ENCODE measurements around the gene SYT2. TPM values are rescaled to one million over a fixed set of nuclear protein-coding genes. Genes with fewer than 3 reads are reported as not detected.
A peak's percentile ranks its signal among the peaks of the same experiment; 100 is the strongest.
"Not testable (repeated sequence)": the region's sequence is repeated elsewhere in the genome, so short reads cannot be mapped to it uniquely, and the experiment has no call there.

The SYT2 gene
- total and polyA plus RNA-seq, 10 of the 15 experiments (the other 5 are each of a cell fraction or from before 2014, with no cell fraction given): not detected

GRCh38 chr1:202547215-202547614 is 163.0 kb downstream of the SYT2 start (continued):
- TF ChIP-seq GATAD2B (conservative IDR thresholded peaks at IDR 0.05; ENCODE audit: low read depth): no peak
- TF ChIP-seq ELK1 (IDR thresholded peaks at IDR 0.05; ENCODE audit: low read depth, low read length): no peak
- 0 out of 2 replicates have a peak, but pooled peaks have one; percentile 10 for TF ChIP-seq IKZF1 (conservative IDR thresholded peaks at IDR 0.05)

- H3K9ac ChIP-seq (ENCODE audit: control insufficient read depth, insufficient read depth, low read length); DNase-seq (ENCODE audit: low read depth, low spot score); BruUV-seq (replicated peaks); H4K20me1 ChIP-seq (ENCODE audit: control insufficient read depth, insufficient read depth); H3K27ac ChIP-seq (ENCODE audit: control insufficient read depth, insufficient read depth); H3K9me3 ChIP-seq (replicated peaks; ENCODE audit: control insufficient read depth, insufficient read depth, low read length); H3K4me1 ChIP-seq (ENCODE audit: control insufficient read depth, insufficient read depth, low read length); in situ Hi-C loops (cut with MboI); H3K36me3 ChIP-seq (ENCODE audit: control insufficient read depth in 2 of 2, insufficient read depth in 2 of 2, low read length in 1 of 2); H3K79me2 ChIP-seq (ENCODE audit: control insufficient read depth, insufficient read depth, low read length); H2AFZ ChIP-seq (ENCODE audit: control insufficient read depth, low read depth, low read length); H3K4me3 ChIP-seq; H3K27me3 ChIP-seq (replicated peaks in 1 of 2; ENCODE audit: control insufficient read depth in 2 of 2, insufficient read depth in 2 of 2, low read length in 1 of 2): not testable (repeated sequence)
- ChIA-PET SMC1A (ENCODE audit: uncharacterized antibody, unreplicated experiment) (interaction anchor here (0.7 to 1.6 kb wide), 8 partner anchors 11 to 173 kb away, joined by 3 to 14 read pairs (median 5); no protein-coding TSS in a partner anchor), POLR2A (interaction anchor here (0.6 to 1.3 kb wide), 3 partner anchors 9 to 18 kb away, joined by 3 to 6 read pairs (median 3); no protein-coding TSS in a partner anchor), RAD21 (ENCODE audit: unreplicated experiment) (interaction anchor here (0.8 to 2.4 kb wide), 3 partner anchors 15 to 19 kb away, joined by 3 to 8 read pairs (median 5); no protein-coding TSS in a partner anchor), CTCF (interaction anchor here (0.6 to 1.9 kb wide), 5 partner anchors 15 to 39 kb away, joined by 3 to 14 read pairs (median 5); no protein-coding TSS in a partner anchor)
- TF ChIP-seq ATF2 (IDR thresholded peaks at IDR 0.05; ENCODE audit: low read length): peak; percentile 34; the same call in 1 of the 2 replicates
- TF ChIP-seq NBN (IDR thresholded peaks at IDR 0.05): 0 out of 2 replicates have a peak, but pooled peaks have one; percentile 5
- 0 out of 2 replicates have a peak, but pooled peaks have one; percentile 23 for TF ChIP-seq PAX5 (IDR thresholded peaks at IDR 0.05; ENCODE audit: borderline replicate concordance, low read depth, low read length)
- TF ChIP-seq RUNX3 (IDR thresholded peaks at IDR 0.05; ENCODE audit: low read length): peak; percentile 72
- TF ChIP-seq BHLHE40 (IDR thresholded peaks at IDR 0.05; ENCODE audit: borderline replicate concordance in 1 of 2, low read depth in 2 of 2, low read length in 1 of 2): peak in 1 of 2 experiments; percentile 34; a peak in 2 of 4 replicates
- TF ChIP-seq JUNB (IDR thresholded peaks at IDR 0.05): peak; percentile 14; the same call in 1 of the 2 replicates
- TF ChIP-seq CBFB (IDR thresholded peaks at IDR 0.05; ENCODE audit: low read depth): peak; percentile 19; the same call in 1 of the 2 replicates
- peak; percentile 53 for TF ChIP-seq RELB (IDR thresholded peaks at IDR 0.05; ENCODE audit: low read depth)
- TF ChIP-seq MEF2B (IDR thresholded peaks at IDR 0.05; ENCODE audit: partially characterized antibody, poor library complexity, severe bottlenecking): peak; percentile 15
- TF ChIP-seq NR2F1 (conservative IDR thresholded peaks at IDR 0.05): 0 out of 2 replicates have a peak, but pooled peaks have one; percentile 42
- peak; percentile 57 for TF ChIP-seq NFIC (IDR thresholded peaks at IDR 0.05; ENCODE audit: low read depth, low read length)
- peak; percentile 41; the same call in 1 of the 2 replicates for TF ChIP-seq EED (IDR thresholded peaks at IDR 0.05; ENCODE audit: low read depth)
- TF ChIP-seq IKZF1 (conservative IDR thresholded peaks at IDR 0.05): peak; percentile 61
- TF ChIP-seq IKZF2 (IDR thresholded peaks at IDR 0.05): peak; percentile 80 to 86
- TF ChIP-seq MTA2 (IDR thresholded peaks at IDR 0.05; ENCODE audit: low read depth): peak; percentile 72
- ATAC-seq (peak; percentile 91), FAIRE-seq (peak; percentile 86)
- 2% methylated on average over 3 of the region's 3 CpGs for WGBS (ENCODE audit: insufficient coverage, insufficient replicate concordance, low lambda C conversion rate, missing lambda C conversion rate)
- intact Hi-C loops (cut with micrococcal nuclease; ENCODE audit: unreplicated experiment): loop anchor here (2.0 kb wide), 1 partner anchor 18 kb away; no protein-coding TSS in a partner anchor
- H3K4me2 ChIP-seq (ENCODE audit: control insufficient read depth, insufficient read depth): peak overlapping the region; percentile 1
These were observed 163.5 kb downstream of the SYT2 start for GRCh38 chr1:202546796-202547195.
